ENCODE data around the gene PTPRN2. TPM values are rescaled to one million over a fixed set of nuclear protein-coding genes. Genes with fewer than 3 reads are reported as not detected.

The PTPRN2 gene
- total and polyA plus RNA-seq, 2 of the 13 experiments (the other 11 are each of a cell fraction or from before 2014, with no cell fraction given), result 2.5 to 24.2 TPM

- TF ChIP-seq ZNF280D (CRISPR knock-in tag; IDR thresholded peaks at IDR 0.05), result no peak
Observed at GRCh38 chr7:157550300-157551275, 1037.0 kb downstream of the PTPRN2 start (continued).

GRCh38 chr7:157549612-157550299 lies 1037.9 kb downstream of the PTPRN2 start:
- Histone ChIP-seq H3K9ac (ENCODE audit: insufficient read depth, low read depth, low read length) (no peak overlapping the region), H4K20me1 (ENCODE audit: insufficient read depth, low read length) (no peaks in the 10 kb centered on the region), H2AFZ (ENCODE audit: low read length) (no peak overlapping the region), H3K27me3 (ENCODE audit: control insufficient read depth in 1 of 2, insufficient read depth in 2 of 2, low read length in 2 of 2) (peaks cover 0 to 11% of the 10 kb centered on the region in 2 experiments; a peak in 1 of 5 replicates), H3K79me2 (ENCODE audit: insufficient read depth, low read length) (no peaks in the 10 kb centered on the region), H3K9me3 (ENCODE audit: low read length) (no peaks in the 10 kb centered on the region), H3K4me3 (replicated peaks in 1 of 3; ENCODE audit: insufficient read depth in 1 of 3, low read depth in 2 of 3, low read length in 3 of 3) (no peak overlapping the region), H3K27ac (ENCODE audit: extremely low read length, insufficient read depth, low read length) (no peak overlapping the region), H3K4me2 (ENCODE audit: low read depth, low read length) (no peak overlapping the region), H3K36me3 (replicated peaks in 1 of 2; ENCODE audit: control insufficient read depth in 1 of 2, insufficient read depth in 2 of 2, low read length in 2 of 2) (no peaks in the 10 kb centered on the region), H3K4me1 (ENCODE audit: insufficient read depth, low read length) (peaks cover 4% of the 10 kb centered on the region)
- intact Hi-C loops (cut with micrococcal nuclease; ENCODE audit: unreplicated experiment) (no loop called here), in situ Hi-C loops (cut with HindIII; ENCODE audit: extremely low pct_ligation_motif_present, low pct_unique_long_range_greater_than_20kb) (no loop called here)
- ChIA-PET POLR2A (no interaction called here), CTCF (ENCODE audit: low intra/inter-chr PET ratio, low total read pairs) (no interaction called here)
- no TSS peak for BruUV-seq (replicated peaks)
- DNase-seq (ENCODE audit: low spot score) (no peak), FAIRE-seq (no peak), ATAC-seq (no peak)
- WGBS (ENCODE audit: low lambda C conversion rate), result 87% methylated on average over 19 of the region's 22 CpGs
- no peak for TF ChIP-seq NFIC (IDR thresholded peaks at IDR 0.05; ENCODE audit: low read length)
- no peak for TF ChIP-seq ZNF770 (CRISPR knock-in tag; IDR thresholded peaks at IDR 0.05)
- no peak for TF ChIP-seq ZNF318 (CRISPR knock-in tag; IDR thresholded peaks at IDR 0.05)
- no peak for TF ChIP-seq TBX3 (IDR thresholded peaks at IDR 0.05; ENCODE audit: borderline replicate concordance)
